GM12878 (cell line): ENCODE results near the gene CSF1. TPM values are rescaled to one million over a fixed set of nuclear protein-coding genes. Genes with fewer than 3 reads are reported as not detected.

Source experiments
- ATAC-seq: fragments of 200-7000 bp; cut with Tn5 transposase; 3 replicates; pipeline ENCODE4 v1.9.1; 2020; ENCODE audit warnings: mild to moderate bottlenecking, moderate library complexity
- BruUV-seq: library from RNA; stranded (reverse); fragments of 400-500 nt; replicated peaks from 2 replicates; lab custom pipeline; 2021; lab: Mats Ljungman, UMichigan
- CTCF ChIA-PET: fragments of 300-600 bp; sonication (Branson Sonifier 250); formaldehyde crosslinking; extraction: SDS; loops from one replicate; lab custom pipeline; 2021; ENCODE audit warnings: inconsistent platforms; lab: Yijun Ruan, JAX
- POLR2A ChIA-PET: fragments of 350-600 bp; formaldehyde crosslinking; extraction: SDS; loops from one replicate; lab custom pipeline; 2021; ENCODE audit warnings: inconsistent platforms; lab: Charles Lee
- RAD21 ChIA-PET: fragments of 300-600 bp; sonication (Branson Sonifier 250); formaldehyde crosslinking; loops from one replicate; lab custom pipeline; 2023; ENCODE audit warnings: antibody characterized with exemption; ENCODE audit not compliant: unreplicated experiment; lab: Charles Lee
- SMC1A ChIA-PET: fragments of 300-600 bp; sonication (Branson Sonifier 250); formaldehyde crosslinking; loops from one replicate; lab custom pipeline; 2023; ENCODE audit not compliant: unreplicated experiment, uncharacterized antibody; lab: Charles Lee
- DNase-seq: peaks from one replicate; pipeline ENCODE4 v3.0.0-alpha.2; 2011; ENCODE audit warnings: low read depth, low spot score
- FAIRE-seq: peaks from 3 replicates; lab custom pipeline; 2011; peaks lifted over from hg19 to GRCh38; lab: Jason Lieb, UNC
- H2AFZ ChIP-seq: 2 replicates; pipeline ENCODE4 v1.6.0; 2011; ENCODE audit warnings: low read depth, low read length, control low read depth; ENCODE audit not compliant: control insufficient read depth
- H3K27ac ChIP-seq: 2 replicates; pipeline ENCODE4 v1.5.1; 2011; ENCODE audit warnings: control low read depth; ENCODE audit not compliant: control insufficient read depth, insufficient read depth
- H3K27me3 ChIP-seq, 2 experiments: replicated peaks in 1 of 2; 2 replicates each; pipeline versions ENCODE4 v1.6.0 to v1.6.1; 2011; ENCODE audit warnings: low read length in 1 of 2; ENCODE audit not compliant: control insufficient read depth in 2 of 2, insufficient read depth in 2 of 2
- H3K36me3 ChIP-seq, 2 experiments: 2 replicates each; pipeline ENCODE4 v1.5.1; 2011; ENCODE audit warnings: low read length in 1 of 2; ENCODE audit not compliant: control insufficient read depth in 2 of 2, insufficient read depth in 2 of 2
- H3K4me1 ChIP-seq: 2 replicates; pipeline ENCODE4 v1.6.1; 2011; ENCODE audit warnings: mild to moderate bottlenecking, low read length, moderate library complexity, mixed read lengths; ENCODE audit not compliant: control insufficient read depth, insufficient read depth
- H3K4me2 ChIP-seq: 2 replicates; pipeline ENCODE4 v1.6.0; 2011; ENCODE audit warnings: control low read depth; ENCODE audit not compliant: control insufficient read depth, insufficient read depth
- H3K4me3 ChIP-seq: fragments of 200-600 bp; sonication (generic); 2 replicates; pipeline ENCODE4 v1.5.1; 2016
- H3K79me2 ChIP-seq: 2 replicates; pipeline ENCODE4 v1.6.0; 2011; ENCODE audit warnings: low read length; ENCODE audit not compliant: control insufficient read depth, insufficient read depth
- H3K9ac ChIP-seq: 2 replicates; pipeline ENCODE4 v1.8.0; 2011; ENCODE audit warnings: low read length, control low read depth, mixed read lengths; ENCODE audit not compliant: control insufficient read depth, insufficient read depth
- H3K9me3 ChIP-seq: replicated peaks from 3 replicates; pipeline ENCODE4 v1.5.1; 2011; ENCODE audit warnings: mild to moderate bottlenecking, low read length; ENCODE audit not compliant: control insufficient read depth, insufficient read depth
- H4K20me1 ChIP-seq: 2 replicates; pipeline ENCODE4 v1.6.0; 2011; ENCODE audit not compliant: control insufficient read depth, insufficient read depth
- CBFB ChIP-seq: IDR thresholded peaks from 2 replicates; pipeline ENCODE4 v1.6.1; 2016; ENCODE audit warnings: antibody characterized with exemption, low read depth
- CEBPB ChIP-seq, 2 experiments: fragments of 150-350 bp in 1 of 2; IDR thresholded peaks; 2 replicates each; pipeline ENCODE4 v1.6.1; 2012 to 2014; ENCODE audit warnings: low read depth in 2 of 2, low read length in 2 of 2, borderline replicate concordance in 1 of 2, inconsistent platforms in 1 of 2
- ETV6 ChIP-seq, 2 experiments: fragments of 450-650 bp in 1 of 2; IDR thresholded peaks in 1 of 2; conservative IDR thresholded peaks in 1 of 2; 2 replicates each; pipeline ENCODE4 v1.6.1; 2014; ENCODE audit warnings: antibody characterized with exemption in 1 of 2, borderline replicate concordance in 1 of 2, low read depth in 1 of 2, mild to moderate bottlenecking in 1 of 2, moderate library complexity in 1 of 2
- HDAC2 ChIP-seq: fragments of 200-600 bp; sonication (generic); IDR thresholded peaks from 2 replicates; pipeline ENCODE4 v1.6.1; 2017
- IKZF1 ChIP-seq: fragments of 450-650 bp; conservative IDR thresholded peaks from 2 replicates; pipeline ENCODE4 v1.6.1; 2017; ENCODE audit warnings: antibody characterized with exemption, mild to moderate bottlenecking
- POLR2A ChIP-seq: IDR thresholded peaks from 2 replicates; pipeline ENCODE4 v1.6.1; 2011; ENCODE audit warnings: low read depth, mild to moderate bottlenecking, low read length
- RELA ChIP-seq: fragments of 450-650 bp; IDR thresholded peaks from 2 replicates; pipeline ENCODE4 v1.8.0; 2014; ENCODE audit warnings: borderline replicate concordance; ENCODE audit not compliant: partially characterized antibody
- SPI1 ChIP-seq: IDR thresholded peaks from 2 replicates; pipeline ENCODE4 v1.6.1; 2011; ENCODE audit warnings: low read depth, mild to moderate bottlenecking, low read length, moderate library complexity, borderline replicate concordance; ENCODE audit not compliant: insufficient read depth
- STAT3 ChIP-seq: IDR thresholded peaks from 2 replicates; pipeline ENCODE4 v1.6.1; 2011; ENCODE audit warnings: low read depth, low read length, improper control_type of control experiment
- SUPT20H ChIP-seq: IDR thresholded peaks from 2 replicates; pipeline ENCODE4 v1.6.1; 2011; ENCODE audit warnings: low read depth, mild to moderate bottlenecking, low read length, moderate library complexity, borderline replicate concordance; ENCODE audit not compliant: control insufficient read depth
- ZBED1 ChIP-seq: IDR thresholded peaks from 2 replicates; pipeline ENCODE4 v1.6.1; 2016; ENCODE audit warnings: borderline replicate concordance
- ZNF274 ChIP-seq: IDR thresholded peaks from one replicate; pipeline ENCODE4 v1.8.0; 2011; ENCODE audit not compliant: insufficient read length, insufficient read depth
- WGBS: methylation state at CpG from one replicate; pipeline ENCODE4 v1.1.6; 2016; ENCODE audit warnings: low lambda C conversion rate; ENCODE audit not compliant: insufficient replicate concordance, insufficient coverage; ENCODE audit errors: missing lambda C conversion rate; 5-methylcytosine and 5-hydroxymethylcytosine counted together
- in situ Hi-C: fragments of 300-500 bp; cut with MboI; formaldehyde crosslinking; loops from 9 replicates; pipeline ENCODE4 v1.14.3; 2018; ENCODE audit warnings: mixed read lengths
- intact Hi-C: fragments of 100-400 bp; cut with micrococcal nuclease; formaldehyde crosslinking; loops from one replicate; pipeline ENCODE4 v1.14.2; 2022; ENCODE audit not compliant: unreplicated experiment
- polyA plus RNA-seq, 11 experiments: library from polyadenylated mRNA; depleted of rRNA in 4 of 11; unstranded in 6 of 11; stranded (reverse) in 5 of 11; fragments of >200 nt; fragmentation: Nextera tagmentation in 4 of 11; fragmentation: Illumina TruSeq in 1 of 11; extraction: Ambion mirVana in 4 of 11; extraction: Trizol in 1 of 11; gene quantifications; 1 replicate in 1 of 11; 2 replicates in 10 of 11; pipeline versions ENCODE4 v1.2.1 to v1.2.3, GENCODE V29; 2011 to 2016; ENCODE audit warnings: inconsistent platforms in 2 of 11, missing spikeins in 2 of 11, low read depth in 1 of 11
- total RNA-seq, 4 experiments: library from RNA; depleted of rRNA in 3 of 4; stranded (reverse); fragments of >200 nt in 3 of 4; fragmentation: Illumina TruSeq in 1 of 4; extraction: Trizol in 1 of 4; gene quantifications; 2 replicates each; pipeline versions ENCODE4 v1.2.1 to v1.2.3, GENCODE V29; 2013 to 2021
- TF ChIP-seq, protein P1 (sequence below): fragments of 450-650 bp; IDR thresholded peaks from 2 replicates; pipeline ENCODE4 v1.6.1; 2014; ENCODE audit warnings: mild to moderate bottlenecking
- TF ChIP-seq, protein P2 (sequence below): IDR thresholded peaks from 2 replicates; pipeline ENCODE4 v1.6.1; 2012; ENCODE audit warnings: low read length, inconsistent platforms

CSF1 gene
- total and polyA plus RNA-seq, 10 of the 15 experiments (the other 5 are each of a cell fraction or from before 2014, with no cell fraction given), result 1.2 to 32.4 (median 13.0) TPM

DNA sequence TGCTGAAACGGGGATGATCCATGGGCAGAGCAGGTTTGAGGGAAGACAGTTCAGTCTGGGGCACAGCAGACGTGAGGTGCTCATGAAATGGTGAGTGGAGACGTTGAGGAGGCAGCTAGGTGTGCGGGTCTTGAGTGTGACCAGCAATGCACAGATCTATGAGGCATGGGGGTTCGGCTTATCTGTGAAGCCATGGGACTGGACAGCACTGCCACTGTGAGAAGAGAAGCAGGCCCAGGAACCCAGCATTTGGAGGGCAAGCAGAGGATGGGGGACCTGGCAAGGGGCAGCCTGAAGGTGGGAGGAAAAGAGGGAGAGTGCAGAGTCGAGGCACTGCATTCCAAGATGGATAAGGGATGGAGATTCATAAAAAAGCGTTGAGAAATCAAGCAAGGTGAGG lies 8.0 kb downstream of the CSF1 start:
- ChIA-PET CTCF (interaction anchor here (1.2 to 2.5 kb wide), 4 partner anchors 15 to 142 kb away, joined by 3 to 12 read pairs (median 4); partner anchors contain the start of gene AHCYL1), POLR2A (interaction anchor here (1.4 kb wide), 1 partner anchor 15 kb away, joined by 3 read pairs; no protein-coding TSS in a partner anchor), RAD21 (interaction anchor here (2.0 kb wide), 1 partner anchor 66 kb away, joined by 9 read pairs; the partner anchor contains the start of gene AHCYL1), SMC1A (no interaction called here)
- Histone ChIP-seq H3K27me3 (no peaks in the 10 kb centered on the region), H3K79me2 (peaks cover 15% of the 10 kb centered on the region), H4K20me1 (no peaks in the 10 kb centered on the region; the same call in 1 of the 2 replicates), H3K36me3 (peaks cover 13 to 30% of the 10 kb centered on the region in 2 experiments), H3K9ac (no peak overlapping the region), H3K27ac (no peak overlapping the region), H3K4me1 (no peaks in the 10 kb centered on the region), H3K4me3 (no peak overlapping the region), H3K4me2 (no peak overlapping the region), H2AFZ (no peak overlapping the region), H3K9me3 (no peaks in the 10 kb centered on the region)
- intact Hi-C loops, result no loop called here
- TF ChIP-seq SUPT20H, result no peak
- TF ChIP-seq ZNF274, result no peak
- no peak for TF ChIP-seq ETV6 (conservative IDR thresholded peaks at IDR 0.05 in 1 of 2, IDR thresholded peaks at IDR 0.05 in 1 of 2; ENCODE audit: borderline replicate concordance in 1 of 2, low read depth in 1 of 2)
- TF ChIP-seq SPI1, result no peak
- no peak for TF ChIP-seq CEBPB (IDR thresholded peaks at IDR 0.05; ENCODE audit: borderline replicate concordance in 1 of 2, low read depth in 2 of 2, low read length in 2 of 2)
- no peak for TF ChIP-seq RELA
- TF ChIP-seq, protein P1, sequence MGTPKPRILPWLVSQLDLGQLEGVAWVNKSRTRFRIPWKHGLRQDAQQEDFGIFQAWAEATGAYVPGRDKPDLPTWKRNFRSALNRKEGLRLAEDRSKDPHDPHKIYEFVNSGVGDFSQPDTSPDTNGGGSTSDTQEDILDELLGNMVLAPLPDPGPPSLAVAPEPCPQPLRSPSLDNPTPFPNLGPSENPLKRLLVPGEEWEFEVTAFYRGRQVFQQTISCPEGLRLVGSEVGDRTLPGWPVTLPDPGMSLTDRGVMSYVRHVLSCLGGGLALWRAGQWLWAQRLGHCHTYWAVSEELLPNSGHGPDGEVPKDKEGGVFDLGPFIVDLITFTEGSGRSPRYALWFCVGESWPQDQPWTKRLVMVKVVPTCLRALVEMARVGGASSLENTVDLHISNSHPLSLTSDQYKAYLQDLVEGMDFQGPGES, result no peak
- no peak for TF ChIP-seq CBFB
- TF ChIP-seq, protein P2, sequence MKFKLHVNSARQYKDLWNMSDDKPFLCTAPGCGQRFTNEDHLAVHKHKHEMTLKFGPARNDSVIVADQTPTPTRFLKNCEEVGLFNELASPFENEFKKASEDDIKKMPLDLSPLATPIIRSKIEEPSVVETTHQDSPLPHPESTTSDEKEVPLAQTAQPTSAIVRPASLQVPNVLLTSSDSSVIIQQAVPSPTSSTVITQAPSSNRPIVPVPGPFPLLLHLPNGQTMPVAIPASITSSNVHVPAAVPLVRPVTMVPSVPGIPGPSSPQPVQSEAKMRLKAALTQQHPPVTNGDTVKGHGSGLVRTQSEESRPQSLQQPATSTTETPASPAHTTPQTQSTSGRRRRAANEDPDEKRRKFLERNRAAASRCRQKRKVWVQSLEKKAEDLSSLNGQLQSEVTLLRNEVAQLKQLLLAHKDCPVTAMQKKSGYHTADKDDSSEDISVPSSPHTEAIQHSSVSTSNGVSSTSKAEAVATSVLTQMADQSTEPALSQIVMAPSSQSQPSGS, result no peak
- no peak for TF ChIP-seq ZBED1
- no peak for TF ChIP-seq IKZF1
- no peak for TF ChIP-seq POLR2A
- no peak for TF ChIP-seq HDAC2
- no peak for TF ChIP-seq STAT3
- ATAC-seq (no peak), DNase-seq (no peak), FAIRE-seq (no peak)
- BruUV-seq, result no TSS peak
- WGBS, result 57% methylated on average over 7 of the region's 7 CpGs
- in situ Hi-C loops, result no loop called here
